ENCODE measurements around the gene GALNT12.

Gene GALNT12

DNA sequence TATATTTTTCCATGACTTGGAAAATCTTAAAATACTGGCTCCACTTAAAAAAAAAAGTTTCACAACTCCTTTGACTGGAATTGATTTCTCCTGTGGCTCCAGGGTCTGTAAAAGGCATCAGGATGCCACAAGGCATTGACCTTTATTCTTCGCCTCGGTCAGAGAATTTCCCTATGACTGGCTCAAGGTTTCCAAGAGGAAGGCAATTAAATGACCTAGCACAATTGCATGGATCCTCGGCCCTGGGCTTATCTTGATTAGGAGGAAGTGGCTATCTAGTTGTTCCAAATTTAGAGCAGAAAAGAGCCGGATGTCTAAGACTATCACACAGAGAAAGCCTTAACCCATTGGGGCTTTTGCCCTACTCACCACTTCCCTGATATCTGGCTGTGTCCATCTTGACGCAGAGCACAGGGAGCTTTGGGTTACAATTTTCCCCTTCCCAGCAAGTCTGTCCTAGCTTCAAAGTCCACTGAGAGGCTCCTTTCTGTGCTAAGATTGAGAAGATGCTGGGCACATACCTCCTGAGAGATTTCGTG is 79.3 kb downstream of the GALNT12 start:
- H3K9ac ChIP-seq (ENCODE audit: low read length): no peak overlapping the region
- H3K4me1 ChIP-seq (ENCODE audit: control insufficient read depth, insufficient read depth, low read length): no peaks in the 10 kb centered on the region
- no peaks in the 10 kb centered on the region for H3K36me3 ChIP-seq (ENCODE audit: control insufficient read depth, insufficient read depth, low read length)
- no peak overlapping the region for H3K4me3 ChIP-seq (ENCODE audit: low read length)
- no peak overlapping the region for H3K27ac ChIP-seq (ENCODE audit: low read depth, low read length)
- H3K27me3 ChIP-seq (ENCODE audit: control insufficient read depth, insufficient read depth, low read length): no peaks in the 10 kb centered on the region

DNA sequence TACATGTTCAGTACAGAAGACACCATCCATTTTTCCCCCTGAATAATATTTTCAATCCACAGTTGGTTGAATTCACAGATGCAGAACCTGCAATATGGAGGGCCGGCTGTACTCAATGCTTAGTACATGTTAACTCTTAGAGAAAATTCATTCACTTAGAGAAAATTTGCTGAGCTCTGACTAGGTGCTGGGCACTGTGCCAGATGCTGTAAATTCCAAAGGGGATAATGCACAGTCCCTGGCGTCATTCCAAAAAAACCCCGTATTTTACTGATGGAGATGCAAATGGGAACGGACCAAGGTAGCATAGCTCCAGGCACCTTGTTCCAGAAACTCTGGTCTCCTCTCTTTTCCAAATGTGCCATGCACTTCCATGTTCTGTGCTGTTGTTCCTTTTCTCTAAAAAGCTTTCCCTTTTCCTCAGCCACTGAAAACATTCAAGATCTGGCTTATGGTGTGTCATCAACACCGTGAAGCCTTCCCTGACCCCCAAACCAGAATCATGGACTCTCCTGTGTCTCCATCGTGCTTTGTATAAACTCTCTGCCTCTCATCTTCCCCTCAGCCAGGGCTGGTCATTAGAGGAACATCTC is 80.5 kb downstream of the GALNT12 start:
- no peaks in the 10 kb centered on the region for H3K36me3 ChIP-seq (ENCODE audit: control insufficient read depth, insufficient read depth, low read length)
- H3K27me3 ChIP-seq (ENCODE audit: control insufficient read depth, insufficient read depth, low read length): no peaks in the 10 kb centered on the region
- no peak overlapping the region for H3K27ac ChIP-seq (ENCODE audit: low read depth, low read length)
- no peaks in the 10 kb centered on the region for H3K4me1 ChIP-seq (ENCODE audit: control insufficient read depth, insufficient read depth, low read length)
- no peak overlapping the region for H3K9ac ChIP-seq (ENCODE audit: low read length)
- H3K4me3 ChIP-seq (ENCODE audit: low read length): no peak overlapping the region

DNA sequence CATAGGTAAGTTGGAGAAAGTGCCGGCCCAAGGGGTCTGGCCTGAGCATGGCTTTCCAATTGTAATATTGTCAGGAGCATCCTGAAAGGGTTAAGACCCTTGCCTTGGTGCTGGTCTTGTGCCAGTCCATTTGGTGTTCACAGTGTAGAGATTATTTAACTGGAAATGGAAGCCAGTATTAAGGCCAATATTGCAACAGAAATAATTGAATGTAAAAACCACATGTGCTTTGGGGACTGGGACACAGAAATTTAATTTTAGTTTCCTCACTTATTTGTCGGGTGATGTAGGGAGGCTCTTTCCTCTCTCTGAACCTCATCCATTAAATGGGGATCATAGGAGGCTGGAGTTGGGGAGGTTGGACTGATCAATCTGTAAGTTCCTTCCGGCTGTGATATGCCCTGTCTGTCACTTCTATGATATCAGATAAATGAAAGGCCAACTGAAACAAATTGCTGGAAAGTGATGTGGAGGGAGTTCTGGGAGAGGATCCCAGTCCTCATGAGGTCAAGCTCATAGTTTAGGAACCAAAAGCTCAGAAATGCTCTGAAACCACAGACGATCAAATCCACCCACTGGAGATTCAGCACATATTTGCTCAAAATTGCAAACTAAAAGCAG is 81.4 kb downstream of the GALNT12 start:
- H3K27ac ChIP-seq (ENCODE audit: low read depth, low read length): no peak overlapping the region
- H3K9ac ChIP-seq (ENCODE audit: low read length): no peak overlapping the region
- H3K4me1 ChIP-seq (ENCODE audit: control insufficient read depth, insufficient read depth, low read length): no peaks in the 10 kb centered on the region
- no peaks in the 10 kb centered on the region for H3K27me3 ChIP-seq (ENCODE audit: control insufficient read depth, insufficient read depth, low read length)
- H3K36me3 ChIP-seq (ENCODE audit: control insufficient read depth, insufficient read depth, low read length): no peaks in the 10 kb centered on the region
- H3K4me3 ChIP-seq (ENCODE audit: low read length): no peak overlapping the region

DNA sequence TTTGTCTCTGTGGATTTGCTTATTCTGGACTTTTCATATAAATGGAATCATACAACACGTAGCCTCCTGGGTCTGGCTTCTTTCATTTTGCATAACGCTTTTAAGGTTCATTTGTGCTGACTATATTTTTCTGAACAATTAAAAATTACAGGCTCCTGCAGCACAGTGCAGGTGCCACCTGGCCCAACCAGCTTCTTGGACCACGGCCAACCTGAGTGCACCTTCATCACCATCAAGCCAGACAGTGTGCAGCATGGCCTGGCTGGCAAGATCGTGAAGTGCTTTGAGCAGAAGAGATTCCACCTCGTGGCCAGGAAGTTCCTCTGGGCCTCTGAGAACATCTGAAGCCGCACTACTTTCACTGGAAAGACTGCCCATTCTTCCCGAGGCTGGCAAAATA is 82.8 kb downstream of the GALNT12 start:
- no peak overlapping the region for H3K27ac ChIP-seq (ENCODE audit: low read depth, low read length)
- H3K4me3 ChIP-seq (ENCODE audit: low read length): no peak overlapping the region
- no peaks in the 10 kb centered on the region for H3K4me1 ChIP-seq (ENCODE audit: control insufficient read depth, insufficient read depth, low read length)
- no peaks in the 10 kb centered on the region for H3K27me3 ChIP-seq (ENCODE audit: control insufficient read depth, insufficient read depth, low read length)
- no peaks in the 10 kb centered on the region for H3K36me3 ChIP-seq (ENCODE audit: control insufficient read depth, insufficient read depth, low read length)
- no peak overlapping the region for H3K9ac ChIP-seq (ENCODE audit: low read length)

DNA sequence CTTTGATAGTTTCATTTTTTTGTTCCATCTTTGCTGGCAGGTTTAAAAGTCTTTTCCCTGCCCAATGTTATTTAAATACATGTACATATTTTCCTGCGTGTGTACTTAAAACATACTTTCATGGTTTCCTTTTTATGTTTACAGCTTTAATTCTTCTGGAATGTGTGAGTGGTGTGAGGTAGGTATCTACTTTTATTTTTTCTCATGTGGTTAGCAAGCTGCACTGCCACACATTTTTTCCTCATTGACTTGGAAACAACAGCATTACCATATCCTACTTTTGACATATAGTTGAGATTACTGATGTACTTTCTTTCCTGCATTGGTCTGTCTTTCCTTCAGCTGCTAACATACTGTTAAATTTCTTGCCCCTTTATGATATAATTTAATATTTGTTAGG is 84.8 kb downstream of the GALNT12 start:
- Histone ChIP-seq H3K27ac (ENCODE audit: low read depth, low read length) (no peak overlapping the region), H3K4me1 (ENCODE audit: control insufficient read depth, insufficient read depth, low read length) (no peaks in the 10 kb centered on the region), H3K9ac (ENCODE audit: low read length) (no peak overlapping the region), H3K36me3 (ENCODE audit: control insufficient read depth, insufficient read depth, low read length) (no peaks in the 10 kb centered on the region), H3K27me3 (ENCODE audit: control insufficient read depth, insufficient read depth, low read length) (no peaks in the 10 kb centered on the region), H3K4me3 (ENCODE audit: low read length) (no peak overlapping the region)

DNA sequence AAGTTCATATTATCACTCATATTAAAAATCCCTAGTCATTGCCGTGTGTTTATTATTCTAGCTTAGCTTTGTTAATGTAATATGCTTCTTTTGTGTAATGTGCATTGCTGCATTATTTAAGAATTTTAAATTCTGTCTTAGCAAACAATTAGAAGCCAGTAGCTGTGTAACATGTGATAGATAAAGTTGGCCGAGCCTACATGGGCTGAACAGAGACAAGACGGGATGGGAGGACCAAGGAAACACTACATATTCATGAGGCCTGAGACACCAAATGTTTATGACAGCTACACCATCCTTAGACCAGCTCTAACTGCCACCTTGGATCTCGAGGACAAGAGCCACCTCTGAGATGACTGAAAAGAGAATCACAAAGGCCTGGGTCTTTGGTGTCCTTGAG is 85.2 kb downstream of the GALNT12 start:
- Histone ChIP-seq H3K4me3 (ENCODE audit: low read length) (no peak overlapping the region), H3K4me1 (ENCODE audit: control insufficient read depth, insufficient read depth, low read length) (no peaks in the 10 kb centered on the region), H3K27ac (ENCODE audit: low read depth, low read length) (no peak overlapping the region), H3K36me3 (ENCODE audit: control insufficient read depth, insufficient read depth, low read length) (no peaks in the 10 kb centered on the region), H3K27me3 (ENCODE audit: control insufficient read depth, insufficient read depth, low read length) (no peaks in the 10 kb centered on the region), H3K9ac (ENCODE audit: low read length) (no peak overlapping the region)

DNA sequence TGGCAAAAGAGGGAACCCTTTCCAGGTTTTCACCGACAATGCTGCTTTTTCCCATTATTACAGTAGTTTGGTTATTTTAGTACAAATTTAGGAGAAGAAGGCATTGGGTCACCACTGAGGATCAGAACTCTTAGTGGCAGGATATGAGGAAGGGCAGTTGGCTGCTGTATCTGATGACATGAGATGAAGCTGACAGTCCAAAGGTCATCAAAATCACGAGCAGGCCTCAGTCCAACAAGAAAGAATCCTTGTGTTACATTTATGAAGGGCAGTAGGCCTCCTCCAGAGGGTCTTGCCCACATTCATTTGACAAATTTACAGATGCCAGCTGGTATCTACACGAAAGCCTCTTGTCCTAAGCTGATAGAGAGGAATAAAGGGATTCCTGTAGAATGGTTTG is 86.7 kb downstream of the GALNT12 start:
- Histone ChIP-seq H3K4me1 (ENCODE audit: control insufficient read depth, insufficient read depth, low read length) (no peaks in the 10 kb centered on the region), H3K9ac (ENCODE audit: low read length) (no peak overlapping the region), H3K27me3 (ENCODE audit: control insufficient read depth, insufficient read depth, low read length) (no peaks in the 10 kb centered on the region), H3K4me3 (ENCODE audit: low read length) (no peak overlapping the region), H3K36me3 (ENCODE audit: control insufficient read depth, insufficient read depth, low read length) (no peaks in the 10 kb centered on the region), H3K27ac (ENCODE audit: low read depth, low read length) (no peak overlapping the region)

DNA sequence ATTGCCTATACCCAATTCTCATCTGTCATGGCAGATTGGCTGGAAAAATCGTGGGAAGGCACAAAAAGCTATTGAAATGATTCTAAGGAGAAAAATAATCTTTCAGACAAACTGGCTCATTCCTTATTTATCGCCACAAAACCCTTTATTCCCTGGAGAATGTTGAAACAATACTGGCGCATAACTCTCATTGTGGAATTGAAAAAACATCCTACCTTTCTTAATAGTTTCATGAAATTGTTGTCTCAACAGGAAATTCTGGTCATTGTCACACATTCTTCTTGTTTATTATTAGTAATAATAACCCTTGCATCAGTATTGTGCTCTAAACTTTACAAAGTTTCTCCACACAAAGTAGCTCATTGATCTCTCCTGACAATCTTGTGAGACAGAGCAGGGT is 87.3 kb downstream of the GALNT12 start:
- no peaks in the 10 kb centered on the region for H3K4me1 ChIP-seq (ENCODE audit: control insufficient read depth, insufficient read depth, low read length)
- H3K27ac ChIP-seq (ENCODE audit: low read depth, low read length): no peak overlapping the region
- no peak overlapping the region for H3K4me3 ChIP-seq (ENCODE audit: low read length)
- H3K36me3 ChIP-seq (ENCODE audit: control insufficient read depth, insufficient read depth, low read length): no peaks in the 10 kb centered on the region
- H3K9ac ChIP-seq (ENCODE audit: low read length): no peak overlapping the region
- no peaks in the 10 kb centered on the region for H3K27me3 ChIP-seq (ENCODE audit: control insufficient read depth, insufficient read depth, low read length)

DNA sequence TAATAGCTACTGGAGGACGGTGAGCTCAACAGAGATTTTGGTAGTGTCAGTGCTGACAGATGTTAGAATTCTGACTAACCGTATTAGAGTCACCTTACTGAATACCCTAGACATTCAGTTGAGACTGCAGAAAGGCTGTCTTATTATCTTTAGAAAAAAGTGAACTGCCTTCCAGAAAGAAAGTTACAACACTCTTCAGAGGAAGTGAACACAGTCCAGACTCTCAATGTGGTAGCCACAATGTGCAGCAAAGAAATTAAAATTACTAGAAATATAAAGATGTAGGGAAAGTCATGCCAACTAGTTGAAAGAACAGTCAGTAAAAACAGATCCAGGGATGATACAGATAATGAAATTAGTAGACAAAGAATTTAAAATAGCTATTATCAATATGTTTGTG is 89.2 kb downstream of the GALNT12 start:
- Histone ChIP-seq H3K27ac (ENCODE audit: low read depth, low read length) (no peak overlapping the region), H3K36me3 (ENCODE audit: control insufficient read depth, insufficient read depth, low read length) (no peaks in the 10 kb centered on the region), H3K4me3 (ENCODE audit: low read length) (no peak overlapping the region), H3K27me3 (ENCODE audit: control insufficient read depth, insufficient read depth, low read length) (no peaks in the 10 kb centered on the region), H3K9ac (ENCODE audit: low read length) (no peak overlapping the region), H3K4me1 (ENCODE audit: control insufficient read depth, insufficient read depth, low read length) (no peaks in the 10 kb centered on the region)

DNA sequence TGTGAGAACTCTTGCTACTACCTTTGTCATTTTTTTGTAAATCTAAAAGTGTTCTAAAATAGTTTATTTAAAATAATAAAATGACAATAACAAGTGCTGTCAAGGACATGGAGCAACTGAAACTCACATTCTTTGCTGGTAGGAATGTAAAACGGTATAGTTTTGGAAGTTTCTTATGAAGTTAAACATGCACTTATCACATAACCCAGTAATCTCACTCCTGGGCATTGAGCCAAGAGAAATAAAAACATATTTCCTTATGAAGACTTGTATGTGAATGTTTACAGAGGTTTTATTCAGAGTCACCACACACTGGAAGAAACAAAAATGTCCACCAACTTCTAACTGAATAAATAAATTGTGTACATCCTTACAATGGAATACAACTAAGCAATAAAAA is 90.3 kb downstream of the GALNT12 start:
- Histone ChIP-seq H3K27ac (ENCODE audit: low read depth, low read length) (no peak overlapping the region), H3K27me3 (ENCODE audit: control insufficient read depth, insufficient read depth, low read length) (no peaks in the 10 kb centered on the region), H3K9ac (ENCODE audit: low read length) (no peak overlapping the region), H3K36me3 (ENCODE audit: control insufficient read depth, insufficient read depth, low read length) (no peaks in the 10 kb centered on the region), H3K4me1 (ENCODE audit: control insufficient read depth, insufficient read depth, low read length) (no peaks in the 10 kb centered on the region), H3K4me3 (ENCODE audit: low read length) (no peak overlapping the region)

DNA sequence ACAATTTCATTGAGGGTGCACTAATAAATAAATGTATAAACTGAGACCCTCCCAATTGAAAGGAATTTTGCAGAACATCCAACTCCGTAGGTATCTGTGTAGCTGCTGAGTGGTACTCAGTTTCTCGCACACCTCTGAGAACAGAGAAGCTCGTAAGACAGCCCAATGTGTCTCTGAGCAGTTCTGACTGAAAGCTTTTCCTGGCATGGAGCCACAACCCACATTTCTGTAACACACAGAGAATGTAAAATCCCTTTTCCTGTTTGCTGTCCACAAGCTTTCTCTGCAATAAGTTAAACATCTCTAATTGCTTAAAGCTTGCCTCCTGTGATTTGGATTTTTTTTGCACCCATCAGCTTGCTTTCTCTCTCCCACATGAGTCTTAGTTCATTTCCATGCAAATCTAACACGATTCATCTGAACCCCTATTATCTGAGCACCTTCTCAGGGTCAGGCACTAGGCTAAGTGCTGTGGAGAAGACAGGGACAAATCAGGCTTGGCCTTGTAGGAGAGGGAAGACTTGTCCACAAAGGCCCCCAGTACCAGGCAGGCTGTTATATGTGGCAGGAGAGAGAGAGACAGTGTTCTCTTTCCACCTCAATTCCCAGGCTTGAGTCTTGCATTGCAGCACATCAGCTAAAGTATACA is 92.1 kb downstream of the GALNT12 start:
- Histone ChIP-seq H3K4me3 (ENCODE audit: low read length) (no peak overlapping the region), H3K27me3 (ENCODE audit: control insufficient read depth, insufficient read depth, low read length) (no peaks in the 10 kb centered on the region), H3K4me1 (ENCODE audit: control insufficient read depth, insufficient read depth, low read length) (no peaks in the 10 kb centered on the region), H3K36me3 (ENCODE audit: control insufficient read depth, insufficient read depth, low read length) (no peaks in the 10 kb centered on the region), H3K9ac (ENCODE audit: low read length) (no peak overlapping the region), H3K27ac (ENCODE audit: low read depth, low read length) (no peak overlapping the region)
